Glomerular visceral epithelial cell (primary cell): ENCODE results near the gene IKBKE.

Experiments used
- DNase-seq: peaks from one replicate; pipeline ENCODE4 v3.0.0-alpha.2; 2016; ENCODE audit errors: extremely low spot score

Gene IKBKE

GRCh38 chr1:206512058-206512850 is 42.0 kb downstream of the IKBKE start:
- no peak for DNase-seq

GRCh38 chr1:206512851-206513180 is 42.5 kb downstream of the IKBKE start:
- no peak for DNase-seq

- peak; percentile 33 for DNase-seq
Observed at GRCh38 chr1:206513312-206514111, 43.2 kb downstream of the IKBKE start.

- DNase-seq, result no peak
Observed at GRCh38 chr1:206514813-206515387, 44.6 kb downstream of the IKBKE start.

- DNase-seq, result no peak
Observed at GRCh38 chr1:206516728-206516990, 46.4 kb downstream of the IKBKE start.

- DNase-seq, result no peak
Observed at GRCh38 chr1:206517784-206518183, 47.5 kb downstream of the IKBKE start.

GRCh38 chr1:206518206-206518605 is 47.9 kb downstream of the IKBKE start:
- DNase-seq, result no peak

- DNase-seq, result no peak
Observed at GRCh38 chr1:206518743-206519142, 48.5 kb downstream of the IKBKE start.

- DNase-seq, result no peak
Observed at GRCh38 chr1:206521127-206521526, 50.9 kb downstream of the IKBKE start.

GRCh38 chr1:206521694-206522402 is 51.6 kb downstream of the IKBKE start:
- DNase-seq, result no peak

GRCh38 chr1:206524739-206525364 is 54.6 kb downstream of the IKBKE start:
- DNase-seq, result no peak

- DNase-seq, result no peak
Observed at GRCh38 chr1:206526064-206526911, 56.0 kb downstream of the IKBKE start.

- DNase-seq, result no peak
Observed at GRCh38 chr1:206529425-206529824, 59.1 kb downstream of the IKBKE start.

- no peak for DNase-seq
Observed at GRCh38 chr1:206532368-206532767, 62.1 kb downstream of the IKBKE start.

GRCh38 chr1:206534552-206534951 is 64.3 kb downstream of the IKBKE start:
- no peak for DNase-seq

GRCh38 chr1:206535853-206536188 is 65.5 kb downstream of the IKBKE start:
- no peak for DNase-seq

GRCh38 chr1:206537141-206537540 is 66.9 kb downstream of the IKBKE start:
- peak; percentile 33 for DNase-seq

GRCh38 chr1:206538086-206538770 is 68.0 kb downstream of the IKBKE start:
- DNase-seq, result no peak

GRCh38 chr1:206538901-206539640 is 68.8 kb downstream of the IKBKE start:
- no peak for DNase-seq
